Pancreas (tissue), 10 donors: ENCODE data around the gene TAF1C. TPM values are rescaled to one million over a fixed set of nuclear protein-coding genes. Genes with fewer than 3 reads are reported as not detected.
"Not testable (repeated sequence)": the region's sequence is repeated elsewhere in the genome, so short reads cannot be mapped to it uniquely, and the experiment has no call there.

Source experiments
- ATAC-seq, 4 donors: fragments of 200-7000 bp; cut with Tn5 transposase; one replicate each; pipeline versions ENCODE4 v1.8.0 to v1.9.1; 2020; ENCODE audit warnings: mild to moderate bottlenecking in 4 of 4, moderate library complexity in 4 of 4
- DNase-seq, 6 donors: peaks; one replicate each; pipeline ENCODE4 v3.0.0-alpha.2; 2020
- FAIRE-seq: peaks from 2 replicates; lab custom pipeline; 2012; peaks lifted over from hg19 to GRCh38; lab: Jason Lieb, UNC
- H3K27ac ChIP-seq, 4 donors: fragments of 200-600 bp; sonication (generic); 1 replicate in 3 of 4; 2 replicates in 1 of 4; pipeline versions ENCODE4 v1.5.0 to v1.8.0; 2020
- H3K27me3 ChIP-seq, 4 donors: fragments of 200-600 bp; one replicate each; pipeline ENCODE4 v1.8.0; 2021
- H3K36me3 ChIP-seq, 3 donors: fragments of 200-600 bp; sonication (generic) in 1 of 3; one replicate each; pipeline versions ENCODE4 v1.5.0 to v1.8.0; 2020 to 2021
- H3K4me1 ChIP-seq, 3 donors: fragments of 200-600 bp; one replicate each; pipeline ENCODE4 v1.8.0; 2021
- H3K4me3 ChIP-seq, 4 donors: fragments of 200-600 bp; sonication (generic) in 2 of 4; one replicate each; pipeline versions ENCODE4 v1.5.0 to v1.8.0; 2020 to 2021
- H3K9me3 ChIP-seq, 4 donors: fragments of 200-600 bp; one replicate each; pipeline ENCODE4 v1.8.0; 2021
- WGBS, 2 donors: extraction: QIAGEN DNeasy Blood & Tissue Kit; methylation state at CpG; one replicate each; pipeline ENCODE4 v1.1.7; 2013; 5-methylcytosine and 5-hydroxymethylcytosine counted together
- intact Hi-C, 3 donors: fragments of 100-400 bp; cut with DNase I; formaldehyde crosslinking; loops; one replicate each; pipeline versions ENCODE4 v1.11.1 to v1.14.2; 2022
- polyA plus RNA-seq, 2 donors: library from polyadenylated mRNA; stranded (reverse); fragments of 200-250 nt; gene quantifications; one replicate each; pipeline ENCODE4 v1.2.3, GENCODE V29; 2013
- total RNA-seq, 6 donors: library from RNA; stranded (reverse); fragmentation: NEBNext Ultra II Directional in 4 of 6; extraction: Animal tissue kit (Norgen Biotek cat#: 25700) in 4 of 6; gene quantifications; one replicate each; pipeline versions ENCODE4 v1.2.1 to v1.2.4, GENCODE V29; 2021 to 2023
- TF ChIP-seq, protein P1 (sequence below), 4 donors: fragments of 200-600 bp; sonication (generic) in 3 of 4; IDR thresholded peaks; one replicate each; pipeline versions ENCODE4 v1.5.0 to v1.8.0; 2021; ENCODE audit warnings: antibody characterized with exemption in 4 of 4
- donor health status: healthy with polysubstance abuse.
- donor health status: DM: no; HTN: no; CAD: no; lungs with moderate emphysema.
- donor health status: DM: no; HTN: no; CAD: no.
- donor health status: control.
- donor health status: control.
- donor health status: Bipolar disorder and iron deficiency.
- donor health status: DM: yes; HTN: yes; CAD: no.
- donor health status: DM: no; HTN: no; CAD: no.
- donor health status: DM: no; HTN: no; CAD: no.
- donor health status: DM: yes; HTN: yes; CAD: no.

The TAF1C gene
- total and polyA plus RNA-seq, 8 donors, result 14.9 to 130 (median 23.1) TPM

DNA sequence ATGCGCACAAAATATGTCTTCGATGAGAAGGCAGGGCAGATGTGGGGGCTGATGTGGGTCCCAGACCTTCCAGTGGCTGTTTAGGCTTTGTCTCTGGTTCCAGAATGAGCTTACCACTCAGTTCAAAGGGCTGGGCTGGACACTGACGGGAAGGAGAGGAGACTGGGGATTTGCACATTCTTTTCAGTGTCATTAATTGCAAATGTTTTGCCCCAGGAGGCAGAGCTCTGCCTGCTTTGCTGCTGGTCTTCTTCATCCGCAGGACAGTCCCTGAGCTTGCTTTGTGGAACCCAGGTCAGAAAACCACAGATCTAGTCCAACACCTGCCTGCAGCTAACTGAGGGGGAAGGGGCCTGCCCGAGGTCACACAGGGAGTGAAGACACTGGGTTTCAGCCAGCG, 32.1 kb upstream of the TAF1C start:
- 52 to 69% methylated on average over 6 of the region's 6 CpGs for WGBS, 2 donors
- TF ChIP-seq, protein P1, sequence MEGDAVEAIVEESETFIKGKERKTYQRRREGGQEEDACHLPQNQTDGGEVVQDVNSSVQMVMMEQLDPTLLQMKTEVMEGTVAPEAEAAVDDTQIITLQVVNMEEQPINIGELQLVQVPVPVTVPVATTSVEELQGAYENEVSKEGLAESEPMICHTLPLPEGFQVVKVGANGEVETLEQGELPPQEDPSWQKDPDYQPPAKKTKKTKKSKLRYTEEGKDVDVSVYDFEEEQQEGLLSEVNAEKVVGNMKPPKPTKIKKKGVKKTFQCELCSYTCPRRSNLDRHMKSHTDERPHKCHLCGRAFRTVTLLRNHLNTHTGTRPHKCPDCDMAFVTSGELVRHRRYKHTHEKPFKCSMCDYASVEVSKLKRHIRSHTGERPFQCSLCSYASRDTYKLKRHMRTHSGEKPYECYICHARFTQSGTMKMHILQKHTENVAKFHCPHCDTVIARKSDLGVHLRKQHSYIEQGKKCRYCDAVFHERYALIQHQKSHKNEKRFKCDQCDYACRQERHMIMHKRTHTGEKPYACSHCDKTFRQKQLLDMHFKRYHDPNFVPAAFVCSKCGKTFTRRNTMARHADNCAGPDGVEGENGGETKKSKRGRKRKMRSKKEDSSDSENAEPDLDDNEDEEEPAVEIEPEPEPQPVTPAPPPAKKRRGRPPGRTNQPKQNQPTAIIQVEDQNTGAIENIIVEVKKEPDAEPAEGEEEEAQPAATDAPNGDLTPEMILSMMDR (IDR thresholded peaks at IDR 0.05), result no peak
- ATAC-seq, result no peak
- H3K36me3 ChIP-seq, result no peaks in the 10 kb centered on the region
- DNase-seq, result no peak
- no peak overlapping the region for H3K4me3 ChIP-seq
- intact Hi-C loops, result no loop called here
- no peak for FAIRE-seq
- H3K4me1 ChIP-seq, result no peaks in the 10 kb centered on the region
- no peaks in the 10 kb centered on the region for H3K9me3 ChIP-seq
- H3K27me3 ChIP-seq, result no peaks in the 10 kb centered on the region
- no peak overlapping the region for H3K27ac ChIP-seq

DNA sequence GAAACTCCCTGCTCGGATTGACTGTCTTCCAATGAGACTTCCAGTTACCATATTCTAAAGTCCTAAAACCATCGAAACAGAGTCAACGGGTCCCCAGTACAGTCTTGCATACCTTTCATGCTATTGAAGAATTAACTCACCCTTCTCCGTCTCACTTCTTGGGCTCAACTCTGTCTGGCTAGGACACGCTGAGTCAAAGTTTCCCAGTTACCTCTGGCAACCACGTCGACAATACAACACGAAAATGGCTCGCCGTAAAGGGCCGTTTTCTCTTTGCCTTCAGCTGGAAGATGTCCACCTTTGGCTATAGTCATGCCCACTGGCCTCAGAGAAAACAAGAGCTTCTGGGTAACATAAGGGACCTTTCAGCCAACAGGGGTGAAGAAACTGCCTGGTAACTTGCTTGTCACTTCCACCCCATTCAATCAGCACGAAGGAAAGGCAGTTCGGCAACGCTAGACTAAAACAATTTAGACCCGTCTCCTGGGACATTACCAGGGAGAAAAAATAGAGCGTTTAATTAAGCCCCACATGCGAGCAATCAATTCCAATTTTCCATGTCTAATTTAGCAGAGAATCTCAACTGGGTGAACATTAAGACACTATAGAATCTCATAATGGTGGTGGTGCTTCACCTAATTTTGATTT, 31.4 kb upstream of the TAF1C start:
- 64 to 75% methylated on average over 17 of the region's 17 CpGs for WGBS, 2 donors
- intact Hi-C loops, result no loop called here
- FAIRE-seq, result no peak

DNA sequence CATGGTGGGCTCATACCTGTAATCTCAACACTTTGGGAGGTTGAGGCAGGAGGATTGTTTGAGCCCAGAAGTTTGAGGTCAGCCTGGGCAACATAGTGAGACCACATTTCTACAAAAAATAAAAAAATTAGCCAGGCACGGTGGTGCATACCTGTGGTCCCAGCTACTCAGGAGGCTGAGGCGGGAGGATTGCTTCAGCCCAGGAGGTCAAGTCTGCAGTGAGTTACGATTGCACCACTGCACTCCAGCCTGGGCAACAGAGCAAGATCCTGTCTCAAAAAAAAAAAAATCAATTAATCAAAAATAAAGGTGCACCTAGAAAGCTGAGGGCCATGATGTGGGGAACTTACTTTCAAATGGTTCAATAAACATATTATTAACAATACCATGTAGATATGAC, 29.3 kb upstream of the TAF1C start:
- H3K9me3 ChIP-seq, H3K27me3 ChIP-seq, H3K36me3 ChIP-seq, DNase-seq, H3K4me3 ChIP-seq, FAIRE-seq, H3K4me1 ChIP-seq, ATAC-seq, H3K27ac ChIP-seq, intact Hi-C loops: not testable (repeated sequence)
- WGBS, 2 donors, result 71 to 82% methylated on average over 3 of the region's 3 CpGs

More for the DNA sequence above, 31.4 kb upstream of the TAF1C start:
- H3K36me3 ChIP-seq, result no peaks in the 10 kb centered on the region
- H3K27ac ChIP-seq, result no peak overlapping the region
- no peak overlapping the region for H3K4me3 ChIP-seq
- H3K9me3 ChIP-seq, result no peaks in the 10 kb centered on the region
- no peaks in the 10 kb centered on the region for H3K27me3 ChIP-seq
- H3K4me1 ChIP-seq, result no peaks in the 10 kb centered on the region
- TF ChIP-seq, protein P1 (IDR thresholded peaks at IDR 0.05), result no peak
- DNase-seq, result no peak
- ATAC-seq, result no peak

DNA sequence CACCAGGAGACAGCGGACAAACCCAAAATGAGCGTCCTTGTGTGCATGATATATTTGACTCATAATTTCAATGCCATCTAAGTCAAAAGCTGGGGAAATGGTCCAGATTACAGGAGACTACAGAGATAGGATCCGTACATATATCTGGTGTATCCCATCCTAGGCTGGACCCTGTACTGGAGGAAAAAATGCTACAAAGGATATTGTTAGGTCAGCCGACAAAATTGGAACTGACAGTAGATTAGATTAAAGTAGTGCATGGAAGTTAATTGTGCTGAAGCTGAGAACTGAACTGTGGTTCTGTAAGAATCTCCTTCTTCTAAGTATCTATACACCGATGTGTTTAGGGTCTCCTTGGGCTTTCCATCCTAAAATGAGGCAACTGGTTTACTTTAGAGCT, 28.7 kb upstream of the TAF1C start:
- no peak overlapping the region for H3K4me3 ChIP-seq
- H3K27ac ChIP-seq, result no peak overlapping the region
- FAIRE-seq (no peak), ATAC-seq (no peak), DNase-seq (no peak)
- TF ChIP-seq, protein P1 (IDR thresholded peaks at IDR 0.05), result no peak
- no peaks in the 10 kb centered on the region for H3K27me3 ChIP-seq
- intact Hi-C loops, result no loop called here
- H3K9me3 ChIP-seq, result no peaks in the 10 kb centered on the region
- 62 to 76% methylated on average over 5 of the region's 5 CpGs for WGBS, 2 donors
- no peaks in the 10 kb centered on the region for H3K36me3 ChIP-seq
- no peaks in the 10 kb centered on the region for H3K4me1 ChIP-seq

DNA sequence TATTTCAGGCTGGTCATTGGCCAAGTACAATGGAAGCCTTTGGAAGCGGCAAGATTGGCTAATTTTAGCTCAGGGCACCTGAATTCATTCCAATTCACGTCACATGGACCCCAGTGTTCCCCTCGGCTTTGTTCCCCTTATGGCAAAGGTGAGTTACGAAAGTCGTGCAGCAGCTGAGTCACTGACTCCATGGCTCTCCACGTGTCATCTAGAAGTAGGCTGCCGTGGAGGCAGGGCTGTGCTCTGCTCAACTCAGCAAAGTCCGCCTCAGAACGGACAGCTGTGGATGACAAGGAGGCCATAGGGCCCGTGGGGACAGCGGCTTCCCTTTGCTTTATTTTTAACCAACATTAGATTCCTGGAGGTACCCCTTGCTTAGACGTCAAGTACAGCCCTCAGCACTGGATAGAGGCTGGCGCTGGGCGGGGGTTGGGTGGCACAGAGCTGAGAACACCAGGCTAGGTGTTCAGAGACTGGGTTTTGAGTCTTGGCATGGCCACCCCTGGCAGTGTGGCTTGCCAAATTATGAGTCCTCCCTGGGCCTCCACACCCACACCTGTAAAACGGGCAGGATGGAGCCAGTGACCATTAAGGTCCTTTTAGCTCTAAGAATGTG, 27.7 kb upstream of the TAF1C start:
- H3K9me3 ChIP-seq, result no peaks in the 10 kb centered on the region
- H3K36me3 ChIP-seq, result no peaks in the 10 kb centered on the region
- DNase-seq, result no peak
- 72 to 73% methylated on average over 15 of the region's 15 CpGs for WGBS, 2 donors
- TF ChIP-seq, protein P1 (IDR thresholded peaks at IDR 0.05), result no peak
- ATAC-seq, result no peak
- FAIRE-seq, result no peak
- H3K27ac ChIP-seq, result no peak overlapping the region
- no peak overlapping the region for H3K4me3 ChIP-seq
- H3K27me3 ChIP-seq, result no peaks in the 10 kb centered on the region
- intact Hi-C loops, result no loop called here
- no peaks in the 10 kb centered on the region for H3K4me1 ChIP-seq
